WTC11 (cell line): ENCODE measurements around the gene TPM2. TPM values are rescaled to one million over a fixed set of nuclear protein-coding genes. Genes with fewer than 3 reads are reported as not detected.

ENCODE experiments used
- ATAC-seq: fragments of 200-7000 bp; cut with Tn5 transposase; 2 replicates; pipeline ENCODE4 v1.10.0; 2021; ENCODE audit warnings: mild to moderate bottlenecking, moderate library complexity
- CTCF ChIA-PET: fragments of 300-600 bp; sonication (Branson Sonifier 250); formaldehyde crosslinking; loops from one replicate; lab custom pipeline; 2021; ENCODE audit warnings: antibody characterized with exemption; lab: Charles Lee
- POLR2A ChIA-PET: fragments of 350-600 bp; sonication (Branson Sonifier 250); formaldehyde crosslinking; loops from one replicate; lab custom pipeline; 2021; ENCODE audit warnings: antibody characterized with exemption; lab: Charles Lee
- DNase-seq: peaks from one replicate; pipeline ENCODE4 v3.0.0; 2021; ENCODE audit warnings: low spot score
- H3K27ac Mint-ChIP-seq: 2 replicates; pipeline ENCODE4 v1.8.0; 2021; ENCODE audit warnings: mixed read lengths
- H3K27me3 Mint-ChIP-seq: 2 replicates; pipeline ENCODE4 v1.8.0; 2021; ENCODE audit warnings: low read depth, mild to moderate bottlenecking, moderate library complexity, mixed read lengths
- H3K36me3 Mint-ChIP-seq: 2 replicates; pipeline ENCODE4 v1.8.0; 2021; ENCODE audit warnings: mixed read lengths
- H3K4me1 Mint-ChIP-seq: 2 replicates; pipeline ENCODE4 v1.8.0; 2022; ENCODE audit warnings: mixed read lengths
- H3K4me3 Mint-ChIP-seq: 2 replicates; pipeline ENCODE4 v1.8.0; 2021; ENCODE audit warnings: mild to moderate bottlenecking, moderate library complexity, mixed read lengths
- H3K9me3 Mint-ChIP-seq: 2 replicates; pipeline ENCODE4 v1.8.0; 2021; ENCODE audit warnings: mixed read lengths
- AFF4 ChIP-seq: sonication (generic); formaldehyde crosslinking; IDR thresholded peaks from 2 replicates; pipeline ENCODE4 v1.8.1; 2023; ENCODE audit warnings: mild to moderate bottlenecking, missing genetic modification reagents, borderline replicate concordance
- AR ChIP-seq: fragments of 250-450 bp; sonication (Bioruptor Pico); IDR thresholded peaks from 2 replicates; pipeline ENCODE4 v1.9.0; 2021; ENCODE audit warnings: mild to moderate bottlenecking
- ATF2 ChIP-seq: sonication (generic); formaldehyde crosslinking; IDR thresholded peaks from 2 replicates; pipeline ENCODE4 v1.8.1; 2022; ENCODE audit warnings: low read depth, missing genetic modification reagents, borderline replicate concordance
- CREB1 ChIP-seq: sonication (generic); formaldehyde crosslinking; IDR thresholded peaks from 2 replicates; pipeline ENCODE4 v1.8.0; 2023; ENCODE audit warnings: mild to moderate bottlenecking, missing genetic modification reagents
- FOXJ3 ChIP-seq: sonication (generic); formaldehyde crosslinking; IDR thresholded peaks from 2 replicates; pipeline ENCODE4 v1.9.0; 2021; ENCODE audit warnings: missing genetic modification reagents, mild to moderate bottlenecking, borderline replicate concordance
- GABPB1 ChIP-seq: sonication (generic); formaldehyde crosslinking; IDR thresholded peaks from 2 replicates; pipeline ENCODE4 v1.8.1; 2023; ENCODE audit warnings: mild to moderate bottlenecking, missing genetic modification reagents
- GRHL2 ChIP-seq: fragments of 250-450 bp; sonication (Bioruptor Pico); IDR thresholded peaks from 2 replicates; pipeline ENCODE4 v1.8.0; 2022; ENCODE audit warnings: mild to moderate bottlenecking, moderate library complexity; ENCODE audit not compliant: insufficient replicate concordance, severe bottlenecking
- HMGA2 ChIP-seq: fragments of 250-450 bp; sonication (Bioruptor Pico); IDR thresholded peaks from 2 replicates; pipeline ENCODE4 v1.4.0; 2021; ENCODE audit warnings: mild to moderate bottlenecking, moderate library complexity
- HMGXB4 ChIP-seq: sonication (generic); formaldehyde crosslinking; IDR thresholded peaks from 2 replicates; pipeline ENCODE4 v1.8.1; 2023; ENCODE audit warnings: mild to moderate bottlenecking, moderate library complexity, missing genetic modification reagents
- KAT7 ChIP-seq: sonication (generic); formaldehyde crosslinking; IDR thresholded peaks from 2 replicates; pipeline ENCODE4 v1.8.1; 2023; ENCODE audit warnings: missing genetic modification reagents, mild to moderate bottlenecking, borderline replicate concordance
- MXD4 ChIP-seq: fragments of 250-450 bp; sonication (Bioruptor Pico); IDR thresholded peaks from 2 replicates; pipeline ENCODE4 v1.8.0; 2021; ENCODE audit warnings: mild to moderate bottlenecking, moderate library complexity, borderline replicate concordance
- MYBL2 ChIP-seq: sonication (generic); formaldehyde crosslinking; IDR thresholded peaks from 2 replicates; pipeline ENCODE4 v1.8.1; 2023; ENCODE audit warnings: mild to moderate bottlenecking, moderate library complexity, missing genetic modification reagents
- NFYB ChIP-seq: sonication (generic); formaldehyde crosslinking; conservative IDR thresholded peaks from 2 replicates; pipeline ENCODE4 v1.8.0; 2022; ENCODE audit warnings: low read depth, missing genetic modification reagents
- PRRX2 ChIP-seq: fragments of 250-450 bp; sonication (Bioruptor Pico); IDR thresholded peaks from 2 replicates; pipeline ENCODE4 v1.8.0; 2021; ENCODE audit warnings: mild to moderate bottlenecking
- RELA ChIP-seq: sonication (generic); formaldehyde crosslinking; IDR thresholded peaks from 2 replicates; pipeline ENCODE4 v1.8.1; 2022; ENCODE audit warnings: missing genetic modification reagents, mild to moderate bottlenecking, borderline replicate concordance
- ZNF396 ChIP-seq: fragments of 250-450 bp; sonication (Bioruptor Pico); IDR thresholded peaks from 2 replicates; pipeline ENCODE4 v1.8.0; 2021; ENCODE audit warnings: mild to moderate bottlenecking, moderate library complexity, borderline replicate concordance
- ZNF416 ChIP-seq: fragments of 250-450 bp; sonication (Bioruptor Pico); IDR thresholded peaks from 2 replicates; pipeline ENCODE4 v1.9.0; 2021; ENCODE audit warnings: mild to moderate bottlenecking, inconsistent platforms
- ZNF425 ChIP-seq: fragments of 250-450 bp; sonication (Bioruptor Pico); conservative IDR thresholded peaks from 2 replicates; pipeline ENCODE4 v1.9.0; 2021; ENCODE audit warnings: mild to moderate bottlenecking
- ZNF532 ChIP-seq: fragments of 250-450 bp; sonication (Bioruptor Pico); IDR thresholded peaks from 2 replicates; pipeline ENCODE4 v1.9.0; 2021; ENCODE audit warnings: mild to moderate bottlenecking, borderline replicate concordance
- total RNA-seq: library from RNA; stranded (reverse); gene quantifications from 3 replicates; pipeline ENCODE4 v1.2.3, GENCODE V29; 2021

The TPM2 gene
- total RNA-seq, 1 experiment from 2014 or later: 146 TPM

- ATAC-seq: no peak
- POLR2A ChIA-PET: no interaction called here
- no peak overlapping the region for H3K4me3 Mint-ChIP-seq
- no peaks in the 10 kb centered on the region; the same call in 1 of the 2 replicates for H3K4me1 Mint-ChIP-seq
- TF ChIP-seq HMGA2 (CRISPR knock-in tag) (no peak), AR (CRISPR knock-in tag) (no peak), MYBL2 (CRISPR knock-in tag) (no peak), HMGXB4 (CRISPR knock-in tag) (no peak), ZNF425 (CRISPR knock-in tag) (no peak), MXD4 (CRISPR knock-in tag) (no peak)
- peaks cover 55% of the 10 kb centered on the region for H3K36me3 Mint-ChIP-seq
- no peaks in the 10 kb centered on the region for H3K9me3 Mint-ChIP-seq
- DNase-seq: no peak
- CTCF ChIA-PET: no interaction called here
- no peak overlapping the region for H3K27ac Mint-ChIP-seq
- H3K27me3 Mint-ChIP-seq: no peaks in the 10 kb centered on the region
Observed at GRCh38 chr9:35723908-35724307, 34.2 kb upstream of the TPM2 start.

- Mint-ChIP-seq H3K27ac (no peak overlapping the region), H3K9me3 (no peaks in the 10 kb centered on the region), H3K4me3 (no peak overlapping the region), H3K27me3 (no peaks in the 10 kb centered on the region), H3K4me1 (no peaks in the 10 kb centered on the region; the same call in 1 of the 2 replicates), H3K36me3 (peaks cover 56% of the 10 kb centered on the region)
- POLR2A ChIA-PET: no interaction called here
- ATAC-seq (no peak), DNase-seq (no peak)
- TF ChIP-seq NFYB (CRISPR knock-in tag) (no peak), ZNF532 (no peak), AFF4 (CRISPR knock-in tag) (no peak), KAT7 (CRISPR knock-in tag) (no peak), ZNF416 (no peak), MYBL2 (CRISPR knock-in tag) (no peak), GRHL2 (CRISPR knock-in tag) (no peak), ZNF396 (CRISPR knock-in tag) (no peak), ATF2 (CRISPR knock-in tag) (no peak), GABPB1 (CRISPR knock-in tag) (no peak), RELA (no peak), FOXJ3 (no peak), CREB1 (no peak), PRRX2 (no peak)
- CTCF ChIA-PET: no interaction called here
Observed at GRCh38 chr9:35723426-35723825, 33.7 kb upstream of the TPM2 start.
